ENCODE data around the gene AKT1.

GRCh38 chr14:104766256-104766862, 29.2 kb downstream of the AKT1 start:
- TF ChIP-seq, protein P1, sequence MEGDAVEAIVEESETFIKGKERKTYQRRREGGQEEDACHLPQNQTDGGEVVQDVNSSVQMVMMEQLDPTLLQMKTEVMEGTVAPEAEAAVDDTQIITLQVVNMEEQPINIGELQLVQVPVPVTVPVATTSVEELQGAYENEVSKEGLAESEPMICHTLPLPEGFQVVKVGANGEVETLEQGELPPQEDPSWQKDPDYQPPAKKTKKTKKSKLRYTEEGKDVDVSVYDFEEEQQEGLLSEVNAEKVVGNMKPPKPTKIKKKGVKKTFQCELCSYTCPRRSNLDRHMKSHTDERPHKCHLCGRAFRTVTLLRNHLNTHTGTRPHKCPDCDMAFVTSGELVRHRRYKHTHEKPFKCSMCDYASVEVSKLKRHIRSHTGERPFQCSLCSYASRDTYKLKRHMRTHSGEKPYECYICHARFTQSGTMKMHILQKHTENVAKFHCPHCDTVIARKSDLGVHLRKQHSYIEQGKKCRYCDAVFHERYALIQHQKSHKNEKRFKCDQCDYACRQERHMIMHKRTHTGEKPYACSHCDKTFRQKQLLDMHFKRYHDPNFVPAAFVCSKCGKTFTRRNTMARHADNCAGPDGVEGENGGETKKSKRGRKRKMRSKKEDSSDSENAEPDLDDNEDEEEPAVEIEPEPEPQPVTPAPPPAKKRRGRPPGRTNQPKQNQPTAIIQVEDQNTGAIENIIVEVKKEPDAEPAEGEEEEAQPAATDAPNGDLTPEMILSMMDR (IDR thresholded peaks at IDR 0.05; ENCODE audit: low read depth, low read length, poor library complexity, severe bottlenecking): no peak
- TF ChIP-seq EZH2phosphoT487 (IDR thresholded peaks at IDR 0.05; ENCODE audit: borderline replicate concordance, low read length): no peak

Measured in DOHH2 (cell line).